GM23248 (cell line): ENCODE measurements around the gene SLC25A51. TPM values are rescaled to one million over a fixed set of nuclear protein-coding genes. Genes with fewer than 3 reads are reported as not detected.

Experiments used
- DNase-seq: peaks from one replicate; pipeline ENCODE4 v3.0.0-alpha.2; 2015
- H2AFZ ChIP-seq: fragments of 200-600 bp; sonication (generic); 2 replicates; pipeline ENCODE4 v1.6.1; 2016; ENCODE audit warnings: antibody characterized with exemption
- H3F3A ChIP-seq: fragments of 200-600 bp; sonication (generic); 2 replicates; pipeline ENCODE4 v1.6.1; 2016; ENCODE audit warnings: mild to moderate bottlenecking, antibody characterized with exemption, mixed run types; ENCODE audit not compliant: insufficient read depth
- H3K27ac ChIP-seq: fragments of 200-600 bp; sonication (generic); 2 replicates; pipeline ENCODE4 v1.5.1; 2016; ENCODE audit warnings: mild to moderate bottlenecking
- H3K27me3 ChIP-seq: fragments of 200-600 bp; sonication (generic); replicated peaks from 2 replicates; pipeline ENCODE4 v1.6.1; 2016; ENCODE audit warnings: mild to moderate bottlenecking; ENCODE audit not compliant: insufficient read depth
- H3K36me3 ChIP-seq: fragments of 200-600 bp; sonication (generic); 2 replicates; pipeline ENCODE4 v1.6.1; 2016; ENCODE audit warnings: low read depth, mild to moderate bottlenecking
- H3K4me1 ChIP-seq: fragments of 200-600 bp; sonication (generic); 2 replicates; pipeline ENCODE4 v1.6.1; 2016; ENCODE audit warnings: mild to moderate bottlenecking; ENCODE audit not compliant: insufficient read depth
- H3K4me2 ChIP-seq: fragments of 200-600 bp; sonication (generic); one replicate; pipeline ENCODE4 v1.6.1; 2016; ENCODE audit warnings: mild to moderate bottlenecking; ENCODE audit not compliant: unreplicated experiment
- H3K4me3 ChIP-seq: fragments of 200-600 bp; sonication (generic); 2 replicates; pipeline ENCODE4 v1.5.1; 2016; ENCODE audit warnings: mild to moderate bottlenecking
- H3K79me2 ChIP-seq: fragments of 200-600 bp; sonication (generic); 2 replicates; pipeline ENCODE4 v1.6.1; 2016; ENCODE audit warnings: mild to moderate bottlenecking; ENCODE audit not compliant: insufficient read depth
- H3K9ac ChIP-seq: fragments of 200-600 bp; sonication (generic); 2 replicates; pipeline ENCODE4 v1.6.1; 2016; ENCODE audit warnings: mild to moderate bottlenecking
- H3K9me2 ChIP-seq: fragments of 200-600 bp; sonication (generic); 2 replicates; pipeline ENCODE4 v1.6.1; 2016; ENCODE audit warnings: mixed run types, mild to moderate bottlenecking, moderate library complexity; ENCODE audit not compliant: insufficient read depth
- H3K9me3 ChIP-seq: fragments of 200-600 bp; sonication (generic); one replicate; pipeline ENCODE4 v1.6.1; 2017; ENCODE audit warnings: low read depth
- H4K20me1 ChIP-seq: fragments of 200-600 bp; sonication (generic); 2 replicates; pipeline ENCODE4 v1.6.0; 2016; ENCODE audit not compliant: insufficient read depth
- EZH2 ChIP-seq: fragments of 200-600 bp; sonication (generic); IDR thresholded peaks from 2 replicates; pipeline ENCODE4 v1.6.1; 2018; ENCODE audit warnings: antibody characterized with exemption, mild to moderate bottlenecking; ENCODE audit not compliant: insufficient read depth, poor library complexity, severe bottlenecking
- EZH2phosphoT487 ChIP-seq: fragments of 200-600 bp; sonication (generic); IDR thresholded peaks from 2 replicates; pipeline ENCODE4 v1.6.1; 2018; ENCODE audit warnings: antibody characterized with exemption, moderate library complexity, mild to moderate bottlenecking, low read depth; ENCODE audit not compliant: insufficient read depth
- WGBS, 2 experiments: methylation state at CpG; one replicate each; pipeline ENCODE4 v1.1.6; 2015 to 2017; ENCODE audit warnings: low lambda C conversion rate in 2 of 2, low coverage in 1 of 2; ENCODE audit errors: missing lambda C conversion rate in 2 of 2; 5-methylcytosine and 5-hydroxymethylcytosine counted together
- in situ Hi-C: fragments of 300-500 bp; cut with MboI; formaldehyde crosslinking; loops from 2 replicates; pipeline ENCODE4 v1.15.0; 2020
- polyA plus RNA-seq: library from polyadenylated mRNA; unstranded; fragments of >200 nt; fragmentation: Nextera tagmentation; extraction: Ambion mirVana; gene quantifications from 2 replicates; pipeline ENCODE4 v1.2.1, GENCODE V29; 2016
- small RNA-seq: library from RNA; depleted of rRNA; stranded (forward); fragments of <200 nt; gene quantifications from one replicate; pipeline ENCODE3, GENCODE V24; 2014; ENCODE audit warnings: low read depth, low replicate concordance
- total RNA-seq: library from RNA; depleted of rRNA; stranded (reverse); fragments of >200 nt; shearing (Covaris generic); gene quantifications from 2 replicates; pipeline ENCODE4 v1.2.3, GENCODE V29; 2014; rRNA removed

SLC25A51 gene
- total and polyA plus RNA-seq, 2 experiments from 2014 or later, result 16.0 to 56.6 TPM

- Histone ChIP-seq H3K4me2 (no peak overlapping the region), H3F3A (no peaks in the 10 kb centered on the region), H3K9ac (no peak overlapping the region), H3K9me2 (no peaks in the 10 kb centered on the region), H3K4me1 (no peaks in the 10 kb centered on the region), H3K27ac (no peak overlapping the region), H3K27me3 (no peaks in the 10 kb centered on the region), H3K36me3 (peaks cover 19% of the 10 kb centered on the region), H3K79me2 (no peaks in the 10 kb centered on the region; the same call in 1 of the 2 replicates), H2AFZ (no peak overlapping the region), H3K4me3 (no peak overlapping the region), H3K9me3 (no peaks in the 10 kb centered on the region), H4K20me1 (no peaks in the 10 kb centered on the region)
- no peak for DNase-seq
- WGBS, 2 experiments, result 96 to 100% methylated on average over 1 of the region's 1 CpG
- no peak for TF ChIP-seq EZH2phosphoT487
- TF ChIP-seq EZH2, result no peak
- in situ Hi-C loops, result no loop called here
These were observed 47.4 kb downstream of the SLC25A51 start for GRCh38 chr9:37856551-37856950.

GRCh38 chr9:37852222-37852621 lies 51.7 kb downstream of the SLC25A51 start:
- Histone ChIP-seq H3K27me3 (no peaks in the 10 kb centered on the region), H3K4me1 (no peaks in the 10 kb centered on the region), H3K27ac (no peak overlapping the region), H3K36me3 (peaks cover 17% of the 10 kb centered on the region), H3K9me2 (no peaks in the 10 kb centered on the region), H3K9ac (no peak overlapping the region), H3K4me3 (no peak overlapping the region), H3K9me3 (no peaks in the 10 kb centered on the region), H4K20me1 (no peaks in the 10 kb centered on the region), H3K79me2 (peaks cover 7% of the 10 kb centered on the region), H3F3A (no peaks in the 10 kb centered on the region), H2AFZ (no peak overlapping the region), H3K4me2 (no peak overlapping the region)
- 97 to 100% methylated on average over 2 of the region's 2 CpGs for WGBS, 2 experiments
- TF ChIP-seq EZH2phosphoT487, result no peak
- no peak for TF ChIP-seq EZH2
- in situ Hi-C loops, result no loop called here
- no peak for DNase-seq

GRCh38 chr9:37840560-37841194 lies 63.2 kb downstream of the SLC25A51 start:
- Histone ChIP-seq H3K4me1 (peaks cover 29% of the 10 kb centered on the region), H3K4me2 (peak overlapping the region; percentile 86), H3K9ac (peak overlapping the region; percentile 46; the same call in 1 of the 2 replicates), H3F3A (peaks cover 24% of the 10 kb centered on the region), H4K20me1 (no peaks in the 10 kb centered on the region), H3K9me3 (no peaks in the 10 kb centered on the region), H3K27me3 (no peaks in the 10 kb centered on the region), H3K79me2 (peaks cover 63% of the 10 kb centered on the region), H3K4me3 (peak overlapping the region; percentile 44; the same call in 1 of the 2 replicates), H3K9me2 (no peaks in the 10 kb centered on the region), H3K36me3 (peaks cover 24% of the 10 kb centered on the region; the same call in 1 of the 2 replicates), H3K27ac (peak overlapping the region; percentile 69), H2AFZ (0 out of 2 replicates have a peak overlapping the region, but pooled peaks have one; percentile 29)
- in situ Hi-C loops, result no loop called here
- peak; percentile 92 for DNase-seq
- WGBS, 2 experiments, result 7 to 10% methylated on average over 4 of the region's 4 CpGs
- TF ChIP-seq EZH2phosphoT487 (no peak), EZH2 (no peak)

- H3K79me2 ChIP-seq, result peaks cover 71% of the 10 kb centered on the region
- in situ Hi-C loops, result no loop called here
- peak overlapping the region; percentile 18; the same call in 1 of the 2 replicates for H3K9ac ChIP-seq
- no peak overlapping the region for H2AFZ ChIP-seq
- H3K36me3 ChIP-seq, result peaks cover 15% of the 10 kb centered on the region; the same call in 1 of the 2 replicates
- no peaks in the 10 kb centered on the region for H3K9me2 ChIP-seq
- peaks cover 29% of the 10 kb centered on the region for H3K4me1 ChIP-seq
- DNase-seq, result peak; percentile 56
- no peak for TF ChIP-seq EZH2
- TF ChIP-seq EZH2phosphoT487, result no peak
- 78 to 81% methylated on average over 3 of the region's 3 CpGs for WGBS, 2 experiments
- H3F3A ChIP-seq, result peaks cover 24% of the 10 kb centered on the region
- no peak overlapping the region for H3K4me3 ChIP-seq
- H3K27me3 ChIP-seq, result no peaks in the 10 kb centered on the region
- H3K9me3 ChIP-seq, result no peaks in the 10 kb centered on the region
- H3K27ac ChIP-seq, result peak overlapping the region; percentile 69
- peak overlapping the region; percentile 49 for H3K4me2 ChIP-seq
- no peaks in the 10 kb centered on the region for H4K20me1 ChIP-seq
These were observed 64.1 kb downstream of the SLC25A51 start for GRCh38 chr9:37839496-37840461.

Small RNA genes lying within 50 kb of the gene (small RNA-seq; reads per million reads assigned to genes)
- gene RNU7-124P, result not detected

Other genes with a start within 250 kb of the SLC25A51 start
- gene TRMT10B, start 150.3 kb downstream of the SLC25A51 start, total RNA-seq, result 1.5 and 2.8 TPM in 2 replicates
- gene TRMT10B, start 150.3 kb downstream of the SLC25A51 start, polyA plus RNA-seq, result 6.0 and 6.7 TPM in 2 replicates
- 30.1 and 38.8 TPM in 2 replicates for gene EXOSC3, start 119.1 kb downstream of the SLC25A51 start, total RNA-seq
- 59.0 and 61.5 TPM in 2 replicates for gene EXOSC3, start 119.1 kb downstream of the SLC25A51 start, polyA plus RNA-seq
- 15.8 and 18.2 TPM in 2 replicates for gene DCAF10, start 103.3 kb downstream of the SLC25A51 start, total RNA-seq
- gene DCAF10, start 103.3 kb downstream of the SLC25A51 start, polyA plus RNA-seq, result 20.5 and 20.9 TPM in 2 replicates
- gene SHB, start 165.1 kb upstream of the SLC25A51 start, total RNA-seq, result 9.9 and 11.1 TPM in 2 replicates
- 3.9 and 4.4 TPM in 2 replicates for gene SHB, start 165.1 kb upstream of the SLC25A51 start, polyA plus RNA-seq